ENCODE measurements around the gene HCRTR1.

- no peak for TF ChIP-seq EP300 (IDR thresholded peaks at IDR 0.05)
- no peak for TF ChIP-seq CTCF (IDR thresholded peaks at IDR 0.05)
- no peak for TF ChIP-seq POLR2AphosphoS5 (IDR thresholded peaks at IDR 0.05)
- no peak for TF ChIP-seq POLR2A (IDR thresholded peaks at IDR 0.05)
These were observed 42.6 kb upstream of the HCRTR1 start for GRCh38 chr1:31574749-31575368.
